AG20443 (cell line): ENCODE measurements around the gene APOC4.
"Not testable (repeated sequence)": the region's sequence is repeated elsewhere in the genome, so short reads cannot be mapped to it uniquely, and the experiment has no call there.

Source experiments
- DNase-seq: peaks from one replicate; pipeline ENCODE4 v3.0.0; 2012; ENCODE audit warnings: low spot score, mixed read lengths

Gene APOC4

GRCh38 chr19:44958090-44958489 lies 16.1 kb downstream of the APOC4 start:
- no peak for DNase-seq

GRCh38 chr19:44959691-44960090 lies 17.7 kb downstream of the APOC4 start:
- DNase-seq: no peak

- no peak for DNase-seq
Observed at GRCh38 chr19:44960906-44961728, 19.1 kb downstream of the APOC4 start.

GRCh38 chr19:44961821-44962220 lies 19.8 kb downstream of the APOC4 start:
- DNase-seq: no peak

GRCh38 chr19:44968118-44968517 lies 26.1 kb downstream of the APOC4 start:
- no peak for DNase-seq

- DNase-seq: no peak
Observed at GRCh38 chr19:44968670-44969069, 26.6 kb downstream of the APOC4 start.

GRCh38 chr19:44969437-44969836 lies 27.4 kb downstream of the APOC4 start:
- DNase-seq: no peak

GRCh38 chr19:44971451-44971850 lies 29.4 kb downstream of the APOC4 start:
- DNase-seq: not testable (repeated sequence)

- DNase-seq: no peak
Observed at GRCh38 chr19:44972802-44973201, 30.8 kb downstream of the APOC4 start.

GRCh38 chr19:44973982-44974735 lies 32.1 kb downstream of the APOC4 start:
- no peak for DNase-seq

- DNase-seq: no peak
Observed at GRCh38 chr19:44974857-44975256, 32.8 kb downstream of the APOC4 start.

- no peak for DNase-seq
Observed at GRCh38 chr19:44975444-44975843, 33.4 kb downstream of the APOC4 start.

GRCh38 chr19:44984005-44984404 lies 42.0 kb downstream of the APOC4 start:
- DNase-seq: no peak

GRCh38 chr19:44985445-44985844 lies 43.4 kb downstream of the APOC4 start:
- no peak for DNase-seq

GRCh38 chr19:44986389-44986788 lies 44.4 kb downstream of the APOC4 start:
- DNase-seq: no peak

GRCh38 chr19:44987148-44987675 lies 45.2 kb downstream of the APOC4 start:
- DNase-seq: no peak

- DNase-seq: no peak
Observed at GRCh38 chr19:44988273-44988672, 46.2 kb downstream of the APOC4 start.

GRCh38 chr19:44988896-44989556 lies 47.0 kb downstream of the APOC4 start:
- peak; percentile 86 for DNase-seq

- DNase-seq: no peak
Observed at GRCh38 chr19:44990459-44990858, 48.4 kb downstream of the APOC4 start.

GRCh38 chr19:44990966-44991365 lies 48.9 kb downstream of the APOC4 start:
- no peak for DNase-seq

- DNase-seq: no peak
Observed at GRCh38 chr19:44992336-44993163, 50.5 kb downstream of the APOC4 start.

- no peak for DNase-seq
Observed at GRCh38 chr19:44993526-44993925, 51.5 kb downstream of the APOC4 start.
